ENCODE measurements around the gene PLEKHD1. TPM values are rescaled to one million over a fixed set of nuclear protein-coding genes. Genes with fewer than 3 reads are reported as not detected.

The PLEKHD1 gene
- total and polyA plus RNA-seq, 9 of the 15 experiments (the other 6 are each of a cell fraction or from before 2014, with no cell fraction given): not detected

GRCh38 chr14:69559581-69560011 is 75.1 kb downstream of the PLEKHD1 start:
- Histone ChIP-seq H4K20me1 (replicated peaks; ENCODE audit: control insufficient read depth, insufficient read depth, low read length) (no peaks in the 10 kb centered on the region), H2AFZ (ENCODE audit: low read depth, low read length) (no peak overlapping the region), H3K9me3 (replicated peaks; ENCODE audit: control insufficient read depth, insufficient read depth, low read depth, low read length) (no peaks in the 10 kb centered on the region), H3K36me3 (ENCODE audit: control insufficient read depth, insufficient read depth, low read length) (no peaks in the 10 kb centered on the region), H3K79me2 (ENCODE audit: control insufficient read depth, insufficient read depth, low read length) (no peaks in the 10 kb centered on the region), H3K9ac (ENCODE audit: insufficient read depth in 1 of 2, low read depth in 2 of 2, low read length in 2 of 2) (no peak overlapping the region), H3K27ac (ENCODE audit: extremely low read depth, low read depth, low read length) (no peak overlapping the region), H3K27me3 (ENCODE audit: control insufficient read depth in 2 of 2, insufficient read depth in 2 of 2, low read length in 2 of 2) (peaks cover 4 to 23% of the 10 kb centered on the region in 2 experiments; a peak in 3 of 5 replicates), H3K9me1 (ENCODE audit: control insufficient read depth, insufficient read depth, low read length) (no peaks in the 10 kb centered on the region), H3K4me2 (ENCODE audit: insufficient read depth, low read length) (no peak overlapping the region), H3K4me1 (replicated peaks in 1 of 2; ENCODE audit: control insufficient read depth in 2 of 2, insufficient read depth in 2 of 2, low read length in 2 of 2) (no peaks in the 10 kb centered on the region), H3K4me3 (no peak overlapping the region)
- DNase-seq (ENCODE audit: extremely low read depth in 1 of 4, low spot score in 3 of 4) (no peak), FAIRE-seq (no peak), ATAC-seq (no peak)
- BruUV-seq (replicated peaks): no TSS peak
- 0% methylated on average over 5 of the region's 6 CpGs for WGBS (ENCODE audit: insufficient coverage, low coverage, missing lambda C conversion rate)
- ChIA-PET CTCF (ENCODE audit: low intra/inter-chr PET ratio) (no interaction called here), POLR2A (interaction anchor here (0.6 to 1.2 kb wide), 3 partner anchors 11 to 183 kb away, joined by 3 to 4 read pairs (median 3); no protein-coding TSS in a partner anchor)
- no peak for TF ChIP-seq ELK1 (CRISPR knock-in tag; IDR thresholded peaks at IDR 0.05)
- no peak for TF ChIP-seq MTA2 (IDR thresholded peaks at IDR 0.05; ENCODE audit: low read depth)
- TF ChIP-seq PHF8 (IDR thresholded peaks at IDR 0.05; ENCODE audit: borderline replicate concordance, low read length): no peak
- in situ Hi-C loops (cut with MboI): loop anchor here (25.0 kb wide), 1 partner anchor 478 kb away; no protein-coding TSS in a partner anchor
- intact Hi-C loops (cut with micrococcal nuclease): no loop called here

GRCh38 chr14:69560826-69561225 is 76.3 kb downstream of the PLEKHD1 start:
- BruUV-seq (replicated peaks): no TSS peak
- Histone ChIP-seq H3K9ac (ENCODE audit: insufficient read depth in 1 of 2, low read depth in 2 of 2, low read length in 2 of 2) (no peak overlapping the region), H3K9me3 (replicated peaks; ENCODE audit: control insufficient read depth, insufficient read depth, low read depth, low read length) (no peaks in the 10 kb centered on the region), H3K27me3 (ENCODE audit: control insufficient read depth in 2 of 2, insufficient read depth in 2 of 2, low read length in 2 of 2) (peaks cover 4 to 23% of the 10 kb centered on the region in 2 experiments; a peak in 3 of 5 replicates), H3K4me2 (ENCODE audit: insufficient read depth, low read length) (no peak overlapping the region), H3K4me1 (replicated peaks in 1 of 2; ENCODE audit: control insufficient read depth in 2 of 2, insufficient read depth in 2 of 2, low read length in 2 of 2) (no peaks in the 10 kb centered on the region), H3K4me3 (no peak overlapping the region), H3K9me1 (ENCODE audit: control insufficient read depth, insufficient read depth, low read length) (no peaks in the 10 kb centered on the region), H2AFZ (ENCODE audit: low read depth, low read length) (no peak overlapping the region), H4K20me1 (replicated peaks; ENCODE audit: control insufficient read depth, insufficient read depth, low read length) (no peaks in the 10 kb centered on the region), H3K79me2 (ENCODE audit: control insufficient read depth, insufficient read depth, low read length) (no peaks in the 10 kb centered on the region), H3K36me3 (ENCODE audit: control insufficient read depth, insufficient read depth, low read length) (no peaks in the 10 kb centered on the region), H3K27ac (ENCODE audit: extremely low read depth, low read depth, low read length) (no peak overlapping the region)
- 1% methylated on average over 7 of the region's 7 CpGs for WGBS (ENCODE audit: insufficient coverage, low coverage, missing lambda C conversion rate)
- ChIA-PET POLR2A (interaction anchor here (0.8 to 1.2 kb wide), 4 partner anchors 10 to 32 kb away, joined by 3 read pairs; no protein-coding TSS in a partner anchor), CTCF (ENCODE audit: low intra/inter-chr PET ratio) (no interaction called here)
- DNase-seq (ENCODE audit: extremely low read depth in 1 of 4, low spot score in 3 of 4): no peak
- intact Hi-C loops (cut with micrococcal nuclease) (no loop called here), in situ Hi-C loops (cut with MboI) (loop anchor here (25.0 kb wide), 1 partner anchor 476 kb away; no protein-coding TSS in a partner anchor)
- no peak for FAIRE-seq
- no peak for ATAC-seq
- no peak for TF ChIP-seq PRDM10 (IDR thresholded peaks at IDR 0.05; ENCODE audit: partially characterized antibody)
- no peak for TF ChIP-seq TSC22D4 (tag; IDR thresholded peaks at IDR 0.05)
- TF ChIP-seq ZNF316 (IDR thresholded peaks at IDR 0.05): peak; percentile 30; the same call in 1 of the 2 replicates
- TF ChIP-seq MXD1 (CRISPR knock-in tag; IDR thresholded peaks at IDR 0.05; ENCODE audit: borderline replicate concordance, poor library complexity, severe bottlenecking): no peak
- TF ChIP-seq ZNF830 (CRISPR knock-in tag; IDR thresholded peaks at IDR 0.05): no peak
- no peak for TF ChIP-seq MTA1 (IDR thresholded peaks at IDR 0.05; ENCODE audit: borderline replicate concordance)
- TF ChIP-seq ZC3H8 (IDR thresholded peaks at IDR 0.05): no peak
- no peak for TF ChIP-seq MAFK (IDR thresholded peaks at IDR 0.05; ENCODE audit: low read length)
- TF ChIP-seq KAT8 (IDR thresholded peaks at IDR 0.05; ENCODE audit: low read depth): no peak

All from K562 (cell line).